Brain microvascular endothelial cell (primary cell): ENCODE results near the gene C20orf202.

ENCODE experiments used
- DNase-seq: peaks from one replicate; pipeline ENCODE4 v3.0.0-alpha.2; 2020
- H3K27ac ChIP-seq: fragments of 250-450 bp; sonication (Bioruptor Pico); 2 replicates; pipeline ENCODE4 v1.5.1; 2020; ENCODE audit warnings: mild to moderate bottlenecking, moderate library complexity
- H3K27me3 ChIP-seq: fragments of 250-450 bp; sonication (Bioruptor Pico); replicated peaks from 2 replicates; pipeline ENCODE4 v1.5.1; 2020; ENCODE audit warnings: mild to moderate bottlenecking
- H3K36me3 ChIP-seq: fragments of 250-450 bp; sonication (Bioruptor Pico); replicated peaks from 2 replicates; pipeline ENCODE4 v1.5.1; 2020; ENCODE audit warnings: mild to moderate bottlenecking
- H3K4me3 ChIP-seq: 2 replicates; pipeline ENCODE4 v1.5.1; 2011; ENCODE audit warnings: low read depth, mild to moderate bottlenecking, control low read depth, low read length, moderate library complexity
- in situ Hi-C: cut with HindIII; loops from 2 replicates; pipeline ENCODE4 v1.10.0; 2017; ENCODE audit warnings: low sequenced_read_pairs, low pct_ligation_motif_present
- TF ChIP-seq, protein P1 (sequence below): IDR thresholded peaks from 2 replicates; pipeline ENCODE4 v1.5.1; 2011; ENCODE audit warnings: low read depth, mild to moderate bottlenecking, moderate library complexity, low read length, control low read depth, inconsistent platforms; ENCODE audit errors: missing control alignments

C20orf202 gene

DNA sequence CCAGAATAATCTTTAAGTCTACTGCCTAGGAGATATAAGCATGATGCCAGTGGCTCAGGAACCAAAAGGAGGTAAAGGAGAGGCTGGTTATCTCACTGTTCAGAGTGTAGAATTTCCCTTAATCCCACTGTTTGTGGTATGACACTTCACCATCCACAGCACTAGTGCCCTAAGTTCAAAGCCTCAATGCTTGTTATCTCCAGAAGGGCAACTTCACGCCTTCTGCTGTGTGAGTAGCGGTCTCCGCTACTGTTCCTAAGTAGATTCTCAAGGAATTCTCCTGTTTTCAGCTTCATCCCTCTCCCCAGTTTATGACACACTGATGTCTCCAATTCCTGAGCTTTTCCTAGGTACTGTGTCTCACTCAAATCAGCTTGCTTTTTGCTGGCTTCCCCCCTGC, 49.2 kb downstream of the C20orf202 start:
- in situ Hi-C loops, result no loop called here
- TF ChIP-seq, protein P1, sequence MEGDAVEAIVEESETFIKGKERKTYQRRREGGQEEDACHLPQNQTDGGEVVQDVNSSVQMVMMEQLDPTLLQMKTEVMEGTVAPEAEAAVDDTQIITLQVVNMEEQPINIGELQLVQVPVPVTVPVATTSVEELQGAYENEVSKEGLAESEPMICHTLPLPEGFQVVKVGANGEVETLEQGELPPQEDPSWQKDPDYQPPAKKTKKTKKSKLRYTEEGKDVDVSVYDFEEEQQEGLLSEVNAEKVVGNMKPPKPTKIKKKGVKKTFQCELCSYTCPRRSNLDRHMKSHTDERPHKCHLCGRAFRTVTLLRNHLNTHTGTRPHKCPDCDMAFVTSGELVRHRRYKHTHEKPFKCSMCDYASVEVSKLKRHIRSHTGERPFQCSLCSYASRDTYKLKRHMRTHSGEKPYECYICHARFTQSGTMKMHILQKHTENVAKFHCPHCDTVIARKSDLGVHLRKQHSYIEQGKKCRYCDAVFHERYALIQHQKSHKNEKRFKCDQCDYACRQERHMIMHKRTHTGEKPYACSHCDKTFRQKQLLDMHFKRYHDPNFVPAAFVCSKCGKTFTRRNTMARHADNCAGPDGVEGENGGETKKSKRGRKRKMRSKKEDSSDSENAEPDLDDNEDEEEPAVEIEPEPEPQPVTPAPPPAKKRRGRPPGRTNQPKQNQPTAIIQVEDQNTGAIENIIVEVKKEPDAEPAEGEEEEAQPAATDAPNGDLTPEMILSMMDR, result no peak
- Histone ChIP-seq H3K4me3 (no peak overlapping the region), H3K27ac (no peak overlapping the region), H3K36me3 (no peaks in the 10 kb centered on the region), H3K27me3 (no peaks in the 10 kb centered on the region)
- DNase-seq, result no peak

DNA sequence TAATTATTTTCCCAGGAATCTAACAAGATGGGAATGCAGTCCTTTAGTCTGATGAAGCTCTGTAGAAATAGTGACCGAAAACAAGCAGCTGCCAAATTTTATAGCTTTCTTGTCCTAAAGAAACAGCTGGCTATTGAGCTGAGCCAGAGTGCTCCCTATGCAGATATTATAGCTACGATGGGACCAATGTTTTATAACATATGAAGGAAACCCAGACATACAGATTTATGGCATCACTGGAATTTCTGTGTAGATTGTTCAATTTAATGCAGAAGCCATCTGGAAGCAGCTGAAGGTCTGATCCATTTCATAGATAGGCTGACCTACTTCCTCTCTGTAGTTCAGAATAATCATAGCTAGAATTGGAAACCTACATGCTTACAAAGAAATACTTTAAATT, 51.0 kb downstream of the C20orf202 start:
- in situ Hi-C loops, result no loop called here

DNA sequence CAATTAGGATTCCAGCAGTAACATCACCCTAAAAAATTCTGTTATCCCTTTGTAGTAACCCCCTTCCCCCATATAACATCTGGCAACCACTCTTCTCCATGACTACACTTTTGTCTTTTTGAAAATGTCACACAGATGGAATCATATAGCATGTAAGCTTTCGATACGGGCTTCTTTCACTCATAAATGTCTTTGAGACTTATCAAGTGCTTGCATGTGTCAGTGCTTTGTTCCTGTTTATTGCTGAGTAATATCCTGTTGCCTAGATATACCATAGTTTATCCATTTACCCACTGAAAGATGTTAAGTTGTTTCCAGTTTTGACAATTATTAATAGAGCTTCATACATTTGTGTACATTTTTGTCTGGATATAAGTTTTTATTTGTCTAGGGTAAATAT, 52.4 kb downstream of the C20orf202 start:
- in situ Hi-C loops, result no loop called here
- TF ChIP-seq, protein P1, result no peak

More for the DNA sequence above, 51.0 kb downstream of the C20orf202 start:
- Histone ChIP-seq H3K36me3 (no peaks in the 10 kb centered on the region), H3K4me3 (no peak overlapping the region), H3K27ac (no peak overlapping the region), H3K27me3 (no peaks in the 10 kb centered on the region)
- DNase-seq, result no peak
- TF ChIP-seq, protein P1, result no peak

More for the DNA sequence above, 52.4 kb downstream of the C20orf202 start:
- Histone ChIP-seq H3K27ac (no peak overlapping the region), H3K27me3 (no peaks in the 10 kb centered on the region), H3K36me3 (no peaks in the 10 kb centered on the region), H3K4me3 (no peak overlapping the region)
- DNase-seq, result no peak
